Ovary (tissue), 9 donors: Measurements from ENCODE around the gene ARHGAP9. TPM values are rescaled to one million over a fixed set of nuclear protein-coding genes. Genes with fewer than 3 reads are reported as not detected.
"Not testable (repeated sequence)": the region's sequence is repeated elsewhere in the genome, so short reads cannot be mapped to it uniquely, and the experiment has no call there.

Experiments used
- DNase-seq, 5 donors: peaks; one replicate each; pipeline ENCODE4 v3.0.0-alpha.2; 2019 to 2020
- H3K27ac ChIP-seq, 2 donors: fragments of 200-600 bp; one replicate each; pipeline versions ENCODE4 v1.5.1 to v1.8.0; 2019 to 2022
- H3K27me3 ChIP-seq: fragments of 200-600 bp; one replicate; pipeline ENCODE4 v1.8.0; 2022
- H3K36me3 ChIP-seq: fragments of 200-600 bp; sonication (generic); one replicate; pipeline ENCODE4 v1.5.1; 2019
- H3K4me1 ChIP-seq: one replicate; pipeline ENCODE4 v1.8.1; 2013; ENCODE audit warnings: mild to moderate bottlenecking, moderate library complexity; ENCODE audit not compliant: insufficient read depth
- H3K4me3 ChIP-seq: fragments of 200-600 bp; sonication (generic); one replicate; pipeline ENCODE4 v1.5.1; 2017
- H3K9me3 ChIP-seq, 2 donors: fragments of 200-600 bp in 1 of 2; sonication (generic) in 1 of 2; one replicate each; pipeline versions ENCODE4 v1.5.1 to v1.8.1; 2013 to 2019; ENCODE audit warnings: mild to moderate bottlenecking in 1 of 2, moderate library complexity in 1 of 2
- CTCF ChIP-seq, 3 donors: fragments of 450-650 bp in 2 of 3; fragments of 200-600 bp in 1 of 3; IDR thresholded peaks; one replicate each; pipeline versions ENCODE4 v1.5.1 to v1.8.0; 2016 to 2022; ENCODE audit warnings: antibody characterized with exemption in 3 of 3, mild to moderate bottlenecking in 1 of 3
- EP300 ChIP-seq: sonication (generic); formaldehyde crosslinking; IDR thresholded peaks from one replicate; pipeline ENCODE4 v1.6.1; 2017; ENCODE audit warnings: antibody characterized with exemption
- POLR2A ChIP-seq: fragments of 450-650 bp; IDR thresholded peaks from one replicate; pipeline ENCODE4 v1.6.1; 2017; ENCODE audit warnings: antibody characterized with exemption, mild to moderate bottlenecking, moderate library complexity
- WGBS, 3 donors: extraction: QIAGEN DNeasy Blood & Tissue Kit in 1 of 3; methylation state at CpG; one replicate each; pipeline versions ENCODE4 v1.1.5 to v1.1.7; 2013 to 2017; 5-methylcytosine and 5-hydroxymethylcytosine counted together
- intact Hi-C, 4 donors: fragments of 100-400 bp; cut with DNase I; formaldehyde crosslinking; loops; one replicate each; pipeline versions ENCODE4 v1.11.0 to v1.15.1; 2022 to 2023
- polyA plus RNA-seq, 2 donors: library from polyadenylated mRNA; stranded (reverse); fragments of 200-250 nt in 1 of 2; fragments of 350-450 nt in 1 of 2; fragmentation: Illumina TruSeq in 1 of 2; extraction: RNeasy Lipid Tissue Mini Kit (QIAGEN cat#74804) in 1 of 2; gene quantifications; one replicate each; pipeline ENCODE4 v1.2.3, GENCODE V29; 2013 to 2014
- total RNA-seq, 7 donors: library from RNA; depleted of rRNA in 2 of 7; stranded (reverse); fragments of >200 nt in 2 of 7; fragmentation: NEBNext Ultra II Directional in 3 of 7; extraction: Animal tissue kit (Norgen Biotek cat#: 25700) in 3 of 7; gene quantifications; one replicate each; pipeline versions ENCODE4 v1.1.0 to v1.2.4, GENCODE V29; 2016 to 2023
- donor health status: DM: no; HTN: no; CAD: no; lungs with moderate emphysema.
- donor health status: DM: no; HTN: no; CAD: no.
- donor health status: Bipolar disorder and iron deficiency.
- donor health status: DM: yes; HTN: yes; CAD: no.
- donor health status: DM: no; HTN: no; CAD: no.
- donor health status: DM: yes; HTN: yes; CAD: no.

The ARHGAP9 gene
- total and polyA plus RNA-seq, 9 donors: 2.6 to 9.5 (median 4.2) TPM

GRCh38 chr12:57444744-57445143 is 34.9 kb downstream of the ARHGAP9 start:
- Histone ChIP-seq H3K27me3 (no peaks in the 10 kb centered on the region), H3K27ac (no peak overlapping the region), H3K4me3 (no peak overlapping the region), H3K9me3 (no peaks in the 10 kb centered on the region), H3K4me1 (no peaks in the 10 kb centered on the region), H3K36me3 (no peaks in the 10 kb centered on the region)
- TF ChIP-seq EP300 (no peak), CTCF (IDR thresholded peaks at IDR 0.05) (no peak), POLR2A (no peak)
- 79 to 84% (median 81%) methylated on average over 5 of the region's 5 CpGs for WGBS, 3 donors
- no peak for DNase-seq
- intact Hi-C loops: no loop called here

- H3K36me3 ChIP-seq, H3K4me1 ChIP-seq, DNase-seq, H3K4me3 ChIP-seq, intact Hi-C loops, H3K9me3 ChIP-seq, H3K27ac ChIP-seq, H3K27me3 ChIP-seq: not testable (repeated sequence)
- WGBS, 3 donors: 75 to 81% (median 77%) methylated on average over 6 of the region's 6 CpGs
Observed at GRCh38 chr12:57444337-57444736, 35.3 kb downstream of the ARHGAP9 start.

- WGBS, 3 donors: 39 to 93% (median 46%) methylated on average over 1 of the region's 1 CpG
- no peaks in the 10 kb centered on the region for H3K27me3 ChIP-seq
- H3K4me3 ChIP-seq: no peak overlapping the region
- no peaks in the 10 kb centered on the region for H3K4me1 ChIP-seq
- no peaks in the 10 kb centered on the region for H3K36me3 ChIP-seq
- no peak overlapping the region for H3K27ac ChIP-seq
- no peaks in the 10 kb centered on the region for H3K9me3 ChIP-seq
- TF ChIP-seq EP300: no peak
- no peak for TF ChIP-seq POLR2A
- TF ChIP-seq CTCF (IDR thresholded peaks at IDR 0.05): no peak
- no peak for DNase-seq
- intact Hi-C loops: no loop called here
Observed at GRCh38 chr12:57441846-57442427, 37.7 kb downstream of the ARHGAP9 start.

- intact Hi-C loops, H3K27ac ChIP-seq, H3K4me1 ChIP-seq, H3K9me3 ChIP-seq, H3K4me3 ChIP-seq, H3K36me3 ChIP-seq, DNase-seq, H3K27me3 ChIP-seq: not testable (repeated sequence)
- 85 to 91% (median 90%) methylated on average over 2 of the region's 2 CpGs for WGBS, 3 donors
Observed at GRCh38 chr12:57441393-57441792, 38.3 kb downstream of the ARHGAP9 start.

GRCh38 chr12:57439762-57440266 is 39.9 kb downstream of the ARHGAP9 start:
- H3K27ac ChIP-seq: no peak overlapping the region

More at GRCh38 chr12:57439762-57440266, 39.9 kb downstream of the ARHGAP9 start:
- TF ChIP-seq EP300 (no peak), CTCF (IDR thresholded peaks at IDR 0.05) (no peak), POLR2A (no peak)
- intact Hi-C loops: loop anchor here in 1 of 4 donors (5.0 kb wide), 1 partner anchor 173 kb away; no protein-coding TSS in a partner anchor
- WGBS, 3 donors: 62 to 82% (median 74%) methylated on average over 4 of the region's 4 CpGs
- Histone ChIP-seq H3K4me3 (no peak overlapping the region), H3K4me1 (no peaks in the 10 kb centered on the region), H3K36me3 (no peaks in the 10 kb centered on the region), H3K27me3 (no peaks in the 10 kb centered on the region), H3K9me3 (no peaks in the 10 kb centered on the region)
- no peak for DNase-seq
